Prostate gland (tissue), 2 donors: ENCODE data around the gene CSTPP1.

Source experiments
- POLR2AphosphoS5 ChIP-seq: sonication (generic); formaldehyde crosslinking; IDR thresholded peaks from one replicate; pipeline ENCODE4 v1.6.1; 2017; ENCODE audit warnings: antibody characterized with exemption
- TF ChIP-seq, protein P1 (sequence below), 4 experiments: fragments of 200-600 bp in 2 of 4; fragments of 450-650 bp in 2 of 4; sonication (generic) in 2 of 4; IDR thresholded peaks; 1 replicate in 3 of 4; 2 replicates in 1 of 4; pipeline ENCODE4 v1.5.1; 2016 to 2019; ENCODE audit warnings: antibody characterized with exemption in 4 of 4, mild to moderate bottlenecking in 2 of 4, moderate library complexity in 2 of 4

DNA sequence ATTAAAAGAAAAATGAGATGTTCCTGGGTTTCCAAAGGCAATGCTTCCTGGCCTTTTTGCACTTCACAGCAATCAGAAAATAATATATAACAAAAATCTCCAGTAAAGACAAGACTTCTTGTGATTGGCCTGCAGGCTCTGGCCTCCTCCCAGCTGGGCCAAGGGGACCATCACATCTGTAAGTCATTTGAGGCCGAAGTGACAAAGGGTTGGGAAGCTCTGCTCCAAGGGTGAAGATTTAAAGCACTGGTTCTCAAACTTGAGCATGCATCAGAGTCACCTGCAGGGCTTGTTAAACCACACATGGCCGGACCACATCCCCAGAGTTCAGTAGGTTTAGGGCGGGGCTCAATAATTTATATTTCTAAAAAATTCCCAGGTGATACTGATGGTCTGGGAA, 208.0 kb downstream of the CSTPP1 start:
- TF ChIP-seq POLR2AphosphoS5: no peak
- TF ChIP-seq, protein P1, sequence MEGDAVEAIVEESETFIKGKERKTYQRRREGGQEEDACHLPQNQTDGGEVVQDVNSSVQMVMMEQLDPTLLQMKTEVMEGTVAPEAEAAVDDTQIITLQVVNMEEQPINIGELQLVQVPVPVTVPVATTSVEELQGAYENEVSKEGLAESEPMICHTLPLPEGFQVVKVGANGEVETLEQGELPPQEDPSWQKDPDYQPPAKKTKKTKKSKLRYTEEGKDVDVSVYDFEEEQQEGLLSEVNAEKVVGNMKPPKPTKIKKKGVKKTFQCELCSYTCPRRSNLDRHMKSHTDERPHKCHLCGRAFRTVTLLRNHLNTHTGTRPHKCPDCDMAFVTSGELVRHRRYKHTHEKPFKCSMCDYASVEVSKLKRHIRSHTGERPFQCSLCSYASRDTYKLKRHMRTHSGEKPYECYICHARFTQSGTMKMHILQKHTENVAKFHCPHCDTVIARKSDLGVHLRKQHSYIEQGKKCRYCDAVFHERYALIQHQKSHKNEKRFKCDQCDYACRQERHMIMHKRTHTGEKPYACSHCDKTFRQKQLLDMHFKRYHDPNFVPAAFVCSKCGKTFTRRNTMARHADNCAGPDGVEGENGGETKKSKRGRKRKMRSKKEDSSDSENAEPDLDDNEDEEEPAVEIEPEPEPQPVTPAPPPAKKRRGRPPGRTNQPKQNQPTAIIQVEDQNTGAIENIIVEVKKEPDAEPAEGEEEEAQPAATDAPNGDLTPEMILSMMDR (IDR thresholded peaks at IDR 0.05): no peak
